Endometrial microvascular endothelial cells (primary cell): ENCODE results near the gene FRK. TPM values are rescaled to one million over a fixed set of nuclear protein-coding genes. Genes with fewer than 3 reads are reported as not detected.

Experiments used
- in situ Hi-C: cut with HindIII; loops from 2 replicates; pipeline ENCODE4 v1.10.0; 2017; ENCODE audit warnings: low sequenced_read_pairs, low pct_unique_long_range_greater_than_20kb; ENCODE audit errors: inconsistent ontology term
- total RNA-seq: library from RNA; depleted of rRNA; stranded (reverse); fragments of >200 nt; gene quantifications from one replicate; pipeline ENCODE4 v1.2.3, GENCODE V29; 2015; ENCODE audit errors: inconsistent ontology term

FRK gene
- total RNA-seq, 1 donor from 2014 or later, result not detected

DNA sequence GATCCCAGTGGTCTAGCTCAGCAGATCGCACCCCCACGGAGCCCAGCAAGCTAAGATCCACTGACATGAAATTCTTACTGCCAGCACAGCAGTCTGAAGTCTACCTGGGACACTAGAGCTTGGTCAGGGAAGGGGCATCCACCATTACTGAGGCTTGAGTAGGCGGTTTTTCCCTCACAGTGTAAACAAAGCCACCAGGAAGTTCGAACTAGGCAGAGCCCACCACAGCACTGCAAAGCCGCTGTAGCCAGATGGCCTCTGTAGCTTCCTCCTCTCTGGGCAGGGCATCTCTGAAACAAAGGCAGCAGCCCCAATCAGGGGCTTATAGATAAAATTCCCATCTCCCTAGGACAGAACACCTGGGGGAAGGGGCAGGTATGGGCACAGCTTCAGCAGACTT, 18.8 kb downstream of the FRK start:
- in situ Hi-C loops, result no loop called here

DNA sequence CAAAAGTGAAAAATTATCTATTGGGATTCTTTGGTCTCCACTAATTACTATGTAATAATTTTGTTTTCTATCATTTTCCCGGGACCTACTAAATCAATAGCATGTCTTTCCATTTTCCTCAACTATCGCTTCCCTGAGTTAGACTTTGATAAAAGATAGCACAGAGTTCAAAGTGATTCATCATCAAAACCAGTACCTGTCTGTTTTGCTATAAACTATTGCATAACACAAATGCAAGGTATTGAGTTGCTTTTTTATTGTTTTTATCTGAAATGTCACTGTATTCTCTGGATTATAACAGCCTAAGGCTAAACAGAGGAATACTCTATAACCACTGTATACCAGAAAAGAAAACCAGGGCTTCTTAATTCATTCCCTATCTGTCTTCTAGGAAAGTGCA, 19.7 kb downstream of the FRK start:
- in situ Hi-C loops, result no loop called here

DNA sequence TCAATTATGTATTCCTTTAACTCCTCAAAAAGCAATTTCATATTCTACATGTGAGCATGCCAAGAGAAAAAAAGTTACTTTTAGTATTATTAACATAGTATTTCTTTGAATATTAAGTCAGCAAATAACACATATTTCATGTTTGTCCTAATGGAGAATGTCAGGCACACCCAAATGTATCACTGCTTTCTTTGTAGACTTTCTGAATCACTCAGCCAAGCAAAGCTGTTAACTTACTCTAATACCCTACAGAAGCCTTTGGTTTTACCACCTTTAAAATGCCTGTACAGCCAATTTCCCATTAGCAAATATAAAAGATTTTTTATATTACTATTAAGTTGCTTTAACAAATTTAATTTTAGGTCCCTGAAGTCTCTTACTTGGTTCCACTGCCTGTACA, 23.8 kb downstream of the FRK start:
- in situ Hi-C loops, result no loop called here

DNA sequence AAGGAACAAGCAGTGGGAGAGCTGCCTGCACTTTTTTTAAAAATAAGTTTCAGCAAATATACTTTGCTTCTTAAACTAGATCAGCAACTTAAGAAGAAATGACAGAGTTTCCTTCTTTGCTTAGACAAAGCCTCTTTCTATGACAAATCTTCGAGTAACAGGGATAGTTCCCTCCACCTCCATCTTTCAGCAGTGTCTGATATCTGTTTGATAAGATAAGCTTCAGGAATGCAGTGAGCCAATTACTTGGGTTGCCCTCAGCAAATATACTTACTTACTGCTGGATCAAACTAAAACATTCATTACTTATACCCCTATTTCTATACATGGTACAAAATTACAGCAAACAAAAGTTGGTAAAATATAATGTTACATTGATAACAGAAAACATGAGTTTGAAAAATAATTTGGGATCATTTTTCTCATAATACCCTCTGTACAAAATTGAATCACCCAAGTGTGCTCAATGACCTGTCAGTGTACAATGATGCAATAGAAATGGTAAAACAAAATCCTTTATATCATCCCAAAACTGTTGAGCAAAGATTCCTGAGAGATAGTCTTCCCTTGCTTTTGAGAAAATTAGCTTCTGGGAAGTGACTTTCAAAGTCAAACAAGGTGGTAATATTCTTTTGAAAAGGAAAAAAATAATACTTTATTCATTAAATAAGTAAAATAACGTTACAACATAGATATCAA, 24.5 kb downstream of the FRK start:
- in situ Hi-C loops, result no loop called here

DNA sequence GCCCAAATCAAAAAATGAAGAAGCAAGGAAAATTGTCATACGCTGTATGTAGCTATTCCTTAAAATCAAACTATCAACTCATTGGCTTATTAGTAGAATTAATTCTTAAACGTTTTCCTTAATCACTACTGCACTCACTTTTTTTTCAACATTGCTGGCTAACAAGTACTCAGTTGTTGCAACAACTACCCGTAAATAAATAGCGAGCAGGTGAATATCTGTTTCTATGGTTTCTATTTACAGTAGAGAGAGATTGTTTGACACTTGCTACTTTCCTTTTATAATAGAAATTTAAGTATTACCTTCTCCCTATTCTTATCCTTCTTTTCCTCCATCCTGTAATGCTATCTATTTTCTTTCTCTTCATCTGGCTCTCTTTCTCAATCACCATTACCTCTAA, 25.1 kb downstream of the FRK start:
- in situ Hi-C loops, result no loop called here

DNA sequence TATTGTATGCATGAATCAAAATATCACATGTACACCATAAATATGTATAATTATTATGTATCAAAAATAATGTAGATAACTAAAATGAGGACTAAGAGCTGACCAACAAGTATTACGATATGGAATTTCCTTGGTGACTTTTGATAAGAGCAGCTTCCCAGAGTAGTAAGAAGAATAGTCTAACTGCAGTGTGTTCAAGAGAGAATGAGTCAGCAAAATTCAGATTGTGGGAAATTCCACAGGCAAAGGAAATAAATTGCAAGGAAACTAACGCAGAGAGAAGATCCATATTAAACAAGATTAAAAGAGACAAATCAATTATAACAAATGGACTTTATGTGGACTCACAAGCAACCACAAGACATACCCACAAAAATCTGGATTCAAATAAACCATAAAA, 26.4 kb downstream of the FRK start:
- in situ Hi-C loops, result no loop called here

DNA sequence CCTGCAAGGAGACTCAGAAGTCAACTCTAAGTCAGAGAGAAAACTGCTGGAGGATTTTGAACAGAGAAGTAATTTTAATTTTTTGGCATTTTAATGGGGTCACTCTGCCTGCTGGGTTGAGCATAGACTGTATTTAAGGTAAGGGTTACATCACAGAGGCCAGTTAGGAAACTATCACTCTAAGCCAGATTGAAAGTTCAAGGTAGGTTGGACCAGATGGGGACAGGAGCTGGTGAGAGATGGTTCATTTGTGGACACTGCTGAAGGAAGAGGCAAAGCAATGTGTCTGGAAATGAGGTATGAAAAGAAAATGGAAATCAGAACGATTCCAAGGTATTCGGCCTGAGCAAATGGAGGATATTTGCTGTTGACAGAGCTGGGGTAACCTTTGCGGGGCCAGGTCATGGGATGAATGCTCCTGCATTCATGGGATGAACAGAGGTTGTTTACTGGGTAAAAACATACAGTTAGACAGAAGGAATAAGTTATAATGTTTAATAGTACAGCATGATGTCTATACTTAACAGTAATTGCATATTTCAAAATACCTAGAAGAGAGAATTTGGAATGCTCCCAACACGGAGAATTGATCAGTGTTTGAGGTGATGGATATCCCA, 26.9 kb downstream of the FRK start:
- in situ Hi-C loops, result no loop called here

DNA sequence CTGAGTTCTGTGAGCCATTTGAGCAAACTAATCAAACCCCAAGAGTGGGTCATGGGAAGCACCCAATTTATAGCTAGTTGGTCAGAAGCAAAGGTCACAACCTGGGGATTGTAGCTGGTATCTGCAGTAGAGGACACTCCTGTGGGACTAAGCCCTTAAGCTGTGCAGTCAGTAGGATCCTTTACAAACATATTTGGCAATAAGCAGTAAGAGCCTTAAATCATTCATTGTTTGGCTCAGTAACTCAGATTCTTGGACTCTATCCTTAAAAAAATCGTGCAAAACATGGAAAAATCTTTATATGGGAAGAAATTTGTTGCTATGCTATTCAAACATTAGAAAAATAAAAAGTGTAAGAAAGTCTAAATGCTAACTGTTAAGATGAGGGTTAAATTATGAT, 29.9 kb downstream of the FRK start:
- in situ Hi-C loops, result no loop called here

DNA sequence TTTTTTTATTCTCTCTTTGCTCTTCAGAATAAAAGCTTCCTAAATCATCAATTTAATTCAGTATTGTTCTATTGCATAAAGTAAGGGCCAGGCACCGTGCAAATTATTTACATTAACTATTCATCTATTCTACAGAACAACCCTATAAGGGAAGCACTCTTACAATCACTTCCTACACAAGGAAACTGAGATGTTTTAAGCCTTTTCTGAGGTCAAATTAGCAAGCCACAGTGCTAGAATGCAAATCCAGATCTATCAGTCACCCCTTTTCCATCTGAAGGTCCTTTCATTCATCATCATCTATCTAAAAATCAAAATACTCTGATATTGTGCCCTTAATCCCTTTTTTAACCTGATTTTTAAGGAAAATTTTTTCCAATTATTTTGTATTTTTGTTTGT, 31.2 kb downstream of the FRK start:
- in situ Hi-C loops, result no loop called here

DNA sequence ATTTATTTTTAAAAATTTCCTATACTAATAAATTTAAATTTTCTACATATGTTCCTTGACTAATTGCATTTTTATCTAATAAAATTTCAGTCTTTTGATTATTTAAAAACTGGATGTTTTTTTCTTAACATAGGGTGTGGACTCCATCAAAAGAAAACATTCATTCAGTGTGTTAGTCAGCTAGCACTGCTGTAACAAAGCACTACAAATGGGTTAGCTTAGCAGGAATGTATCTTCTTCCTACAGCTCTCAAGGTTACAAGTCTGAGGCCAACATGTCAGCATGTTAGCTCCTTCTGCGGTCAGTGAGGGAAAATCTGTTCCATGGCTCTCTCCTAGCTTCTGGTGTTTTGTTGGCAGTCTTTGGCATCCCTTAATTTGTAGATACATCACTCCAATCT, 32.5 kb downstream of the FRK start:
- in situ Hi-C loops, result no loop called here

DNA sequence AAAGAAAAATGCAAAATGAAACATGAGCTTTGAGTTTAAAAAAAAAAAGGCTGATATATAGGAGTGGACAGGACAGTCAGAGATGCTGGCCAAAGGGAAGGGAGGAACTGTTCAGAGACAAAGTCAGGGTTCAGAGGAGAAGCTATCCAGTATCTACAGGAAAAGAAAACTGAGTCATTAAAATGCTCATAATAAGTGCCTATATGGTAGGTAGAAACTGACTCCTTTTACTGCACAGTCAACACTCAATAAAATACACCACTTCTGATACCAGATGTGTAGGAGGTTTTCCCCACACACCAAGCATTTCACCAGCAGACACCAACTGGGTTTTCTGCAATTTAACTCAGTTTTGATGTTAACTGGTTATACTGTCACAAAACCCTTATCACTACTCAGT, 32.9 kb downstream of the FRK start:
- in situ Hi-C loops, result no loop called here

DNA sequence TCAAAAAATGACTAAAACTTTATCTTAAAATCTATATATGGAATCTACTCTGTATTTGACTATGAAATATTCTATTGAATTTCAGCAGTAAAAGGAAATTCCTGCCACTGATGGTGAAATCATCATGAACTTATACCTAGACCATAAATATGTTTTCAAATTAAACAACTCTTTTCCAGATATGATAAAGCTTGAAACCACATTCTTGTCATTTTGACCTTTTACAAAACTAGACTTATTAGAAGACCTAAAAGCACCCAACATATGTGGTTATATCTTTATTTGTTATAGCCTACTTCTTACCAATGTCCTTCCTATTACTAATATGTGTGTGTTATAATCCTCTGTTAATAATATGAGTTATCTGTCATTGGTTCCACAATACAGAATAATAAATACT, 35.3 kb downstream of the FRK start:
- in situ Hi-C loops, result no loop called here

DNA sequence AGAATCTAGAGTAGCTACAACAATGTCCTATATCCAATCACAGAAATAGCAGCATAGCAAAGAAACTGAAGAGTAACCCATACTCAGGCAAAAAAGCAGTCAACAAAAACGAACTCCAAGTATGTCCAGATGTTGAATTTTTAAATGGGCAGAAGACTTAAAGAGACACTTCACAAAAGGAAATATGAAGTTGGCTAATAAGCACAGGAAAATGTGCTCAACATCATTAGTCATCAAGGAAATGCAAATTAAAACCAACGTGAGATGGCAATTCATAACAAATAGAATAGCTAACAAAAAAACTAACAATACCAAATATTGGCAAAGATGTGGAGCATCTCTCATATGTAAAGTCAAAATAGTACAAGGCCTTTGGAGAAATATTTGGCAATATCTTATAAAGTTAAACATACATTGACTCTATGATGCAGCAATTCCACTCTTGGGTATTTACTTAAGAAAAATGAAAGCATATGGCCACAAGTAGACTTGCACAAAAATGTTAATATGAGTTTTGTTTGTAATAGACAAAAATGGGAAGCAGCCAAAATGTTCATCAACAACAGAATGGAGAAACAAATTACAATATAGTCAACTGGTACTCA, 37.7 kb downstream of the FRK start:
- in situ Hi-C loops, result no loop called here

DNA sequence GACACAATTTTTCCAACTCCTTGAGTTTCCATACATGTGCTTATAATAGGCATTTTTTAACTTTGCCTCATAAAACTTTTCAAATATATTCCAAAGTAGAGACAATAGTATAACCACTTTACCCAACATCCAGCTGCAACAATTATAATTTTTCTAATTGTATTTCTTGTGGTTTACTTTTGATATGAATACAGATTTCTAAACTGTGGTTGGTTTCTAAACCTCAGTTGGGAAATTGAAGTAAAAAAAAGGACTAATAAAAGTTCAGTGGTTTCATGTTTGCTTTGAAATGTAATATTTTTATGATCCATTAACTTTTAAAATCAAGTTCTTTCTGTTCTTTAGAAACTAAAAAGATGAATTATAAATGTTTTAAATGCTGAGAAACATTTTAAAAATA, 40.0 kb downstream of the FRK start:
- in situ Hi-C loops, result no loop called here

DNA sequence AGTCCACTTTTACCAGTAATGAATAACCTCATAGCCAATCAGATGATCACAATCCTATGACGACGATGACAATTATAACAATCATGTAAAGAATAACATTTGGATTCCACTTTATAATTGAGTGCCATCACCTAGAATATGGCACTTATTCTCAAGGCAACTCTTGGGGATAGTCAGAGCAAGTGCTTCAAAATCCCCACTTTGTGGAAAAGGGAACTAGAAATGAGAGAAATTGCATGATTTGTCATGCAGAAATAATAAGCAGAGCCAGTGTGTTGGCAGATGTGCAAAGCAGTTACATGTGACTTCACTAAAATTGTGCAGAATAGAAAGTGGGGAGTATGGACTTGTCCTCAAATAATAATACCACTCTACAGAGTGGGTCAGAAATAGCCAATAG, 41.3 kb downstream of the FRK start:
- in situ Hi-C loops, result no loop called here

DNA sequence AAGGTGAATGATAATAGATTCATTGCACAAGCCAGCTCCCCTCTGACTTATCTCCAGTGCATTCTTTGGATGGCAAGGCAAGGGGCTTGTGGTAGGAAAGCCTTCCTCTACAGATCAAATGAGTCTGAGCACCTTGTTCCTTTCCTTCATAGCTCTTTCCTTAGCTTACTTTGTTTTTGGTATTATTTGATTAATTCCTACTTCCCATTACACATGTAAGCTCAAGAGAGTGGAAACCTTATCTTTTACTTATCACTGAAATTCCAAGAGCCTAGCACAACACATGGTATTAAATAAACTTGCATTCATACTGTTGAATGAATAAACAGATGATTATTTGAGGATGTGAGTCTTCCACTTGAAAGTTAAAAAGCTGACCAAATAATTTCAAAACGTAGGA, 41.7 kb downstream of the FRK start:
- in situ Hi-C loops, result no loop called here

DNA sequence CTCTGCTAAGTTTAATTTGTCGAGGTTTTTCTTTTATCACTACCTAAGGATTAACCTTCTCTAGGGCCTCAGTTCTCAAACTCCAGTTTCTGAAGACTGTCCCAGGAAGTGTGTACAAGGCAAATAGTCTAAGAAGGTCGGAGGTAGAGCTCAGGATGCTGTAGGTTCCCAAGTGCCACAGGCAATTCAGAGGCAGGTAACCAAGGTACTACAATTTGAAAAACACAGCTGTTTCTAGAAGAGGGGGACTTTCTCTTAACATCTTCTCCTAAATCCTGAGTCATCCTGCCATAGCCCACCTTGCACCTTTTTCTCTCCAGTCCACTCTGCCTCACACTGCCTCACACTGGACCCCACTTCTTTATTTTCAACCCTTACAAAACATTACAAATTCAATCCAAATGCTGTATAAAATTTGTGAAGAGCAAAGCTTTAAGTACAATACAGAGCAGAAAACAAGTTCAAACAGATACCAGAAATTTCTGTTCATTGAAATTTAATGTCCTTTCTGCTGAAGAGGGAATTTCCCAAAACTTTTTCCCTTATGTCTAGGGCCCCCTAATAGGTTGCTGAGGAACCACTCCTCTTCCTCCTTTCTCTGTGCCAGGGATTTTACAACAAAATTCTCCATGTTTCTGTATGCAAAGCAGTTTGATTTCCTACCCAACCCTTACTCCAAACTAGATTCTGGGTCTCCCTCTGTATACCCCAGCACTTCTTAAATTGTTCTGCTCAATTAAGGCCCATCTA, 43.0 kb downstream of the FRK start:
- in situ Hi-C loops, result no loop called here

DNA sequence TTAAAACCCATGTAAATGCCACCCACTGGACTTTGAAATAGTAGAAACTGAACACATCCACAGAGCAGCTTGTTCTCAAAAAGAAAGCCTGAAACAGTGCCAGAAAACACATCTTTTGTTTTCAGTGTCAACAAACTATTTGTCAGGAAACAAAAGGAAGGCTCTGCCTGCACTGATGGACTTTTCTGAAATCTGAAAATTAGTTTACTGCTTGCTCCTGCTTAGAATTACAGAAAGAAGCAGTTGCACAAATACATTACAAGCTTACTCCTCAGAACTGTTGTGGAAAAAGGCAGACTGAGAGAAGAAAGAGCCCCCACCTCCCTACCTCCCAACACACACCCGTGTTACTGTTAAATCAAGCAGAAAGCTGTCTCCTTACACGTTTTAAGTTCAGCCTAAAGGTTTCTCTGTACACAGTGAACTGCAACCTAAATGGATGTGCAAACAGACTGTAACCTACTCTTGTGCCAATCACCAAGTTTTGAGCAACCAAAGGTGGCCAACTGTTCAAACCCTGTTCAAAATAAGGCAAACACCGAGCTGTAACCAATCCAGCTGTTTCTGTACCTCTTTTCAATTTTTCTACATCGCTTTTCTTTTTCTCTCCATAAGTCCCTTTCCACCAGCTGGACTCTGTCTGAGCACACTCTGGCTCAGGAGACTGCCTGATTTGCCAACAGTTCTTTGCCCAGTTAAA, 43.7 kb downstream of the FRK start:
- in situ Hi-C loops, result no loop called here

DNA sequence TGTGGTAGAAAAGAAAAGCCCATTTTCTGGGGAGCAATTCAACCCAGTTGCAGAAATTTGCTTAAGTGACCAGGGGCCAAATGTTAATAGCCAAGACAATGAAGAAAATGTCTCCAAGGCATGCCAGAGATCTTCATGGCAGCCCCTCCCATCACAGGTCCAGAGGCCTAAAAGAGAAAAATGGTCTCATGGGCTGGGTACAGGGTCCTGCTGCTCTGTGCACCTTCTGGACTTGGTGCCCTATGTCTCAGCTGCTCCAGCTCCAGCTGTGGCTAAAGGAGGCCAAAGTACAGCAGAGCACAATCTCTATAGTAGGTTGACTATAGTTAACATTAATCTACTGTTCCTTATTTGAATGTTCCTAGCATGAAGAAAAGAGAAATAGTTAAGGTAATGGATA, 44.7 kb downstream of the FRK start:
- in situ Hi-C loops, result no loop called here
